GM21723 (cell line): Measurements from ENCODE around the gene LEMD3.
A peak's percentile ranks its signal among the peaks of the same experiment; 100 is the strongest.

Experiments
- ATAC-seq: cut with Tn5 transposase; IDR thresholded peaks from one replicate; pipeline ENCODE4 v1.9.1; 2021; ENCODE audit warnings: mild to moderate bottlenecking, moderate library complexity; ENCODE audit not compliant: unreplicated experiment

The LEMD3 gene

DNA sequence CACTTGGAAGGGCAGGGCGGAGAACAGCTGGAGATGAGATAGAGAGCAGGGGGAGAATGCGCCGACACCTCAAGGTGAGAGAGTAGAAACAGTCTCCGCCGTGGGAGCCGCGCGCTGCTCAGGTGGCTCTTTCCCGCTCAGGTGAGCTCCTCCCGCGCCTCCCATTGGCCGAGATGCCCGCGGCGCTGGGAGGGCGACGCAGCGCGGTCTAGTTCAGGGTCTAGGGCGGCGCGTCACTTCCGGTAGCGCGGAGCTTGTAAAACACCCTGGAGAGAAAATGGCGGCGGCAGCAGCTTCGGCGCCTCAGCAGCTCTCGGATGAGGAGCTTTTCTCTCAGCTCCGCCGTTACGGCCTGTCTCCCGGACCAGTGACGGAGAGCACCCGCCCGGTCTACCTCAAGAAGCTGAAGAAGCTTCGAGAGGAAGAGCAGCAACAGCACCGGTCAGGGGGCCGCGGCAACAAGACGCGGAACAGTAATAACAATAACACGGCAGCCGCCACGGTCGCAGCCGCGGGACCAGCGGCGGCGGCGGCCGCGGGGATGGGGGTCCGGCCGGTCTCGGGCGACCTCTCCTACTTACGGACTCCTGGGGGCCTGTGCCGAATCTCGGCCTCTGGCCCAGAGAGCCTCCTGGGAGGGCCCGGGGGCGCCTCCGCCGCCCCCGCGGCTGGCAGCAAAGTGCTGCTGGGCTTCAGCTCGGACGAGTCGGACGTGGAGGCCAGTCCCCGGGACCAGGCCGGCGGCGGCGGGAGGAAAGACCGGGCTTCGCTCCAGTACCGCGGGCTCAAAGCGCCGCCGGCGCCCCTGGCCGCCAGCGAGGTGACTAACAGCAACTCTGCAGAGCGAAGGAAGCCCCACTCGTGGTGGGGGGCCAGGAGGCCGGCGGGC lies at the start of gene LEMD3:
LEMD3 (plus strand) TSS at position 264 of the 889 bp plus-strand sequence; CDS start at position 278, 14 bp downstream.
- peak; percentile 92 for ATAC-seq

DNA sequence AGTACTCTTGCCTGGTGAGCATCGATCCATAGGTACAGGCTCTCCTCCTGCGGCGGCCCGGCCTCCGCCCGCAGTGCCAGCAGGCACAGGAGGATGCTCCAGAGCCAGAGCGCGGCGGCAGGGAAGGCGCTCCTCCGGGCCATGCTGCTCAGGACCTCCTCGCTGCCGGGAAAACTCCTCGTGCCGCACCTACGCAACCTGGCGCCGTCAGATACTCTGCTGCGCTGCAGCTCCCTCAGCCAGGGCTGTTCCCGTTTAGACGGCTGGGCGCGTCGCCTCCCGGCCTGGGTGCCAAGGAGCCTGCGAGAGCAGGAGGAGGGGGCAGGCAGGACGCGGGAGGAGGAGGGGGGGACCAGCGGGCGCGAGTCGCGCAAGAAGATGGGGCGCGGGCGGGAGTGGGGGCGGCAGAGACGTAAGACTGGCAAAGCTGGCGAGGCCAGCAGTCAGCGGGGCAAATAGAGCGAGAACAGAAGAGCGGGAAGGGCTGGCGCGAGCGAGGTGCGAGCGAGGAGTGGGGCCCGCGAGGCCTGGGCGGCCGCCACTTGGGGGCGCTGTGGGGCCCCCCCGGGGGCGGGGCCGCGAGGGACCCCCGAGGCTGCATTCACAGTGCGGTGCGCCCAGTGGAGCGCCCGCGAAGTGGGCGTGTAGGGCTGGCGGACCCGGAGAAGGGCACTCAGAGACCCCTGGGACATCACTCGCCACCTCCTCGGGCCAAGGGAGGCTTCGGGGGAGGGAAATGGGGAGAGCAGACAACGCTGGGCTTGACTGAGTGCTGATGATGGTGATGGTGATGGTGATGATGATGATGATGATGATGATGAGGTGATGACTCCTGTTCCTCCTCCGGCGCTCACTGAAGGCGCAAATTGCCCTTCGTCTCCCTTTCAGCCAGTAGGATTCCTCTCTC lies 48.1 kb upstream of the LEMD3 start, which contains the start of gene WIF1:
WIF1 (minus strand) TSS at position 257 of the 907 bp plus-strand sequence; CDS start at position 143, 114 bp downstream.
- peak; percentile 75 for ATAC-seq

DNA sequence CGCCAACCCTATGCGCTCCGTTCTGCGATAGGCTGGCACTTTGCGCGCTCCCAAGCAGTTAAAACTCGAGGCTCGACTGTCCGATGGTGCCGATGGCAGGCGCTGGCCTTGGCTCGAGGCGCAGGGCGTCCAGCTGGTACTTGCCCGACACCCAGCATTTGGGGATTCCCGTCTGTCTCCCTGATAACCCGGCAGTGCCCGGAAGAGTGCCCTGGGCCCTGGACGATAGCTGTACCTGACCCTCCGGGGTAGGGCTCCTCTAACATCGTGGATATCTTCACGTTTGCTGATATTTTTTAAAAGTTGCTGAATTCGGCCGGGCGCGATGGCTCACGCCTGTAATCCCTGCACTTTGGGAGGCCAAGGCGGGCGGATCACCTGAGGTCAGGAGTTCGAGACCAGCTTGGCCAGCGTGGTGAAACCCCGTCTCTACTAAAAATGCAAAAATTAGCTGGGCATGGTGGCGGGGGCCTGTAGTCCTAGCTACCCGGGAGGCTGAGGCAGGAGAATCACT lies 47.4 kb upstream of the LEMD3 start:
- ATAC-seq = no peak

DNA sequence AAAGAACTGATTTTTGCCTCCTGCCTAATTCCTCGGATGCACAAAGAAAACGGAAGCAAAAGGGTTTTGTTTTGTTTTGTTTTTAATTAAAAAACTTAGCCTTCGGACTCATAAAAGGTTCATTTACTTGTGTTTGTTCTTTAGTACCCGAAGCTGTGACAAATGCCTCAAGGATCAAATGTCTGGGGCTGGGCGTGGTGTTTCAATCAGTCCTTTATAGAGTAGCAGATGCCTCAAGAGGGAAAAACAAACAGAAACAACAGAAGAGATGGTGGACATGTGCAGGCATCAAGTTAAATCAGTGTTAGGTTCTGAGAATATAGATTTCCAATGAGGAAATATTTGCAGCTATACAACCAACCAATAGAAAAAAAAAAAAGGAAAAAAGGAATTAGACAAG lies 46.7 kb upstream of the LEMD3 start:
- no peak for ATAC-seq

DNA sequence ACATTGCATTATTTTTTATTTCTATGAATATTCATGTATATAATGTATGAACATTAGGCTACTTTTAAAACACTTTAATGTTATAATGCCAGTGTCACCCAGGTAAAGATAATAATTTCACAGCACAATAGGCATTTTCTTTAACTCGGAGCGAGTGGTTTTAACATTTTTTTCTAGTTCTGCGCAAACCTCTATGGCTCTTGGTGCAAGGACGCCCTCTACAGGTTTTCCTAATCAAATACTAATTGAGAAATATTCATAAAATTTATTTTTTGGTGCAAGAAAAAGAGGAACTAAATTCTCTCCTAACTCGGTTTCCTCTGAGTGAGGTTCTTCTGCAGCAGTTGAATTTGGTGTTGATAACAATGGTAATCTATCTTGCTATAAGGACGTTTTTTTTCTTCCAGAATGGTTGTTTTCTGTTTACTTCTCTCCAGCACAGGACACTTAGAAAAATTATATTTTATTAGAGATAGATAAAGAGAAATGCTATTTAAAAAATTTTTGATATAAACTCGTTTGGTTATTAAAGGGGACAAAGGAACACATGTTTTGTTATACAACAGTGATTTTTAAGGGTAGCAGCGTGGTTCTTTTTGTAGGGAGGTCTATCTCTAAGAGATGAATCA lies 45.8 kb upstream of the LEMD3 start:
- no peak for ATAC-seq

DNA sequence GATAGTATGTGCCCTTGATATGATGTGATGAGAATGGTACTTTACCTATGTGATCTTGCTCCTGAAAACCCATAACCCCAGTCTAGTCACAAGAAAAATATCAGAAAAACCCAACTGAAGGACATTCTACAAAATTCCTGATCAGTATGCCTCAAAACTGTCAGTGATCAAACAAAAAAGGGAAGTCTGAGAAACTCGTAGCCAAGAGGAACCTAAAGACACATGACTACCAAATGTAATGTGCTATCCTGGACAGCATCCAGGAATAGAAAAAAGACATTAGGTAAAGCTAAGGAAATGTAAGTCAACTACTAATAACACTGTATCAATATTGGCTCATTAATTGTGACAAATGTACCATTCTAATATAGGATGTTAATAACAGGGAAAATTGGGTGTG lies 44.1 kb upstream of the LEMD3 start:
- ATAC-seq = no peak

DNA sequence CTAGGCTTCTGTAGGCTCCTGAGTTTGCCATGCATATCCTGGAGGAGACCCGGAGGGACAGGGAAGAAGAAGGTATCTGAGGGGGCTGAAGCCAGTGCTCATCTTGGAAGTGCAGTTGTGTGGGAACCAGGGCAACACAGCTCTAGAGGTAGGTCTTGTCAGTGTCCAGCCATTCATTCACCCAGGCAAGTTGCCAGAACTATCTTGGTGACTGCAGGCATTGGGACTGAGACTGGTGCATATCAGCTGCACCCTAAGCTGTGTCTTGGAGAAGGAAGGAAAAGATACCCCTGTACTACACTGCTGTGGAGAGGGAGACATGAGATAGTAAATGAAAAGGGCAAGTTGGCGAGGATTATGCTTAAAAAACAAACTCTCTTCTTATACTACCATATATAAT lies 43.4 kb upstream of the LEMD3 start:
- ATAC-seq = no peak

DNA sequence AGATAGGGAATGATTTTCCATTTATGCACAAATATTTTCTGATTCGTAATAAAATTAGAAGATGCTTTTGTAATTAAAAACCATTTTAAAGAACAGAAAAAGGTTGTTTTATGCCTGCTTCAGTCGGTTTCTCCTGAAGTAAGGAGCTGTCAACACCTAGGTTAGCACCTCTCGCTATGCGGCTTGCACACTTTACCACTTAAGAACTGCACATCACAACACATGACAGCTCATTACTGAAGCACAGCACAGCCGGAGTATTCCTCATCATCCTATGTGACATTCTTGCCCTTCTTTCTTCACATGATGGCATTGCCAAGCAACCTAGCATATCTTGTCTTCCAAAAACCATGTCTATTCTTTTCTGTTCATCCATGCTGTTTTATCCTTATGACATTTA lies 42.9 kb upstream of the LEMD3 start:
- no peak for ATAC-seq

DNA sequence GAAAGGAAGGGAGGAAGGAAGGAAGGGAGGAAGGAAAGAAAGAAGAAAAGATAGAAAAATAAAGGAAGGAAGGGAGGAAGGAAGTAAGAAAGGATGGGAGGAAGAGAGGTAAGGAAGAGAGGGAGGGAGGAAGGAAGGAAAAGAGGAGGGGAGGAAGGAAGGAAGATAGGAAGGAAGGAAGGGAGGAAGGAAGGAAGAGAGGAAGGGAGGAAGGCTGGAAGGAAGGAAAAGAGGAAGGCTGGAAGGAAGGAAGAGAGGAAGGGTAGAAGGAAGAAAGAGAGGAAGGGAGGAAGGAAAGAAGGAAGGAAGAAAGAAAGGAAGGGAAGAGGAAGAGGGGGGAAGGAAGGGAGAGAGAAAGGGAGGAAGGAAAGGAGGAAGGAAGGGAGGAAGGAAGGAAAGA lies 35.5 kb upstream of the LEMD3 start:
- ATAC-seq = no peak

DNA sequence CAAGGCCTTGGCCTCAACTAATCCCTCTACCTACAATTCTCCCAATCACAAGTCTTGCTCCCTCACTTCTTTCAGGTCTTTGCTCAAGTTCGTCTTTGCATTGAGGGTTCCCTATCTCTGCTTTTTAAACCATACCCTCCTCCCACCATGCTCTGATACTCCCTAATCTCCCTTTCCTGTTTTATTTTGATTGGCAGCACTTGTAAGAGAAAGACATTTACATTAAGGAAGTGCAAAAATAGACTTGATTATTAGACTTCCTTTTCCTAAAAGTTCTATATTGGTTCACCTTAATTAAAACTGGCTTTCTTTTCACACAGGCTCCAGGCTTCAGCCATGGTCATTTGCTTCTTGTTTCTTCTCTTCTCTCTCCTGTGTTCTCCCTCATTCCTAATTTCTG lies 30.0 kb upstream of the LEMD3 start:
- ATAC-seq = no peak

DNA sequence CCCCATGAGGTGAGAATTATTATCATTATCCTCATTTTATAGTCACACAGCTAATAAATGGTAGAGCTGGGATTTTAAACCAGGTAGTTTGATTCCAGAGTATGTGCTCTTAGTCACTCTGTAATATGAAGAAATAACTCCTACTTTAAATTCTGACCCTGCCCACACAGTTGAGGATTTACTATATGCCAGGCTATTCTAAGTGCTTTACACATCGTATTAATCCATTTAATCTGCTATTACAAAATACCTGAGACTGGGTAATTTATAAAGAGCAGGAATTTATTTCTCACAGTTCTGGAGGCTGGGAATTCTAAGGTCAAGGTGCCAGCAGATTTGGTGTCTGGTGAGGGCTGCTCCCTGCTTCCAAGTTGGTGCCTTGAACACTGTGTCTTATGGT lies 28.6 kb upstream of the LEMD3 start:
- ATAC-seq = no peak

DNA sequence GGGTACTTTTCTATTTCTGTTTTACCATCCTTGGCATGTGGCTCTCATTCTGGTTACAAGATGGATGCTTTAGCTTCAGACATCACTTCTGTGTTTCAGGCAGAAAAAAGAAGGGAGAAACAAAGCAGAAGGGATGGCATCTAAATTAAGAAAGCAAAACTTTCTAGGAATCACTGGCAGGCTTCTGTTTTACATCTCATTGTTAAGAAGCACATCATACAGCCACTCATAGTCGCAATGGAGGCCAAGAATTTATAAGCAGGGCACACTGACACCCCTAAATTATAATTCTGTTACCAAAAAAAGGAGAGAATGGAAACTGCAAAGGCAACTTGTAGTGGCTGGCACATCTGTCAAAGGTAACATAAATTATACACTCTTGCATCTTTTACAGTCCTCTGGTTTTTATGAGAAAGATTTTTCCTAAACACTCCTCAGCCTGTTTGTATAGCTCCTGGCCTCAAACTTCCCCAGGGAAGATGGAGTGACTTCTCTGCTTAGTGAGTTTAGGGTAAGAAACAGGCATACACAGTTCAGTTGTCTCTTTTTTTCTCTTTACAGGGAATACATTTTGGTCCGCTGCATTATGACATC lies 22.0 kb upstream of the LEMD3 start:
- ATAC-seq = no peak

DNA sequence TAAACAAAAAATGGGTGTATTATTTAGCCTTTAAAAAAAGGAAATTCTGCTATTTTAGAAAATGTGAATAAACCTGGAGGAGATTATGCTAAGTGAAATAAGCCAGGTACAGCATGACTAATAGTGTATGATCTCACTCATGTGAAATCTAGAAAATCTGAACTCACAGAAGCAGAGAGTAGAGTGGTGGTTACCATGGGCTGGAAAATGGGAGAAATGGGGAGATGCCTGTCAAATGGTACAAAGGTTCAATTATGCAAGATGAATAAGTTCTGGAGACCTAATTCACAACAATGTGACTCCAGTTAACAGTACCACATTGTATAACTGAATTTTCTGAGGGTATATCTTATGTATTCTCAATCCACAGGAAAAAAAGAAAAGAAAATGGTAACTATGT lies 17.4 kb upstream of the LEMD3 start:
- no peak for ATAC-seq

DNA sequence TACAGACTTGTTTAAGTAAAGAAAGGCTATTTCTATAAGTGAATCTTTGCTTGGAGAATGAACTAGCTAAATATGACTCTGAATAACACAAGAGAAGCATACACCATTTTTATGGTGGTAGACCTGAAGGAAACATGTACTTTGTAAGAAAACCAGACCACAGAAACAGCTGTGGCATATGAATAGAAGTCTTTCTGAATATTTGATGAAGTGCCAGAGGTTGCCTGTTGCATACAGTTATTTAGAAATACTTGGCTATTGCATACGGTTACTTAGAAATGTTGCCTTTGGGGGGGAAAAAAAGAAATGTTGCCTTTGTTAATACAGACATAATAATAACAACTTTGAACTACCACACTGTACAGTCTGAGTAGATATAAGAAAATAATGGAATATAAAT lies 16.8 kb upstream of the LEMD3 start:
- ATAC-seq = no peak

DNA sequence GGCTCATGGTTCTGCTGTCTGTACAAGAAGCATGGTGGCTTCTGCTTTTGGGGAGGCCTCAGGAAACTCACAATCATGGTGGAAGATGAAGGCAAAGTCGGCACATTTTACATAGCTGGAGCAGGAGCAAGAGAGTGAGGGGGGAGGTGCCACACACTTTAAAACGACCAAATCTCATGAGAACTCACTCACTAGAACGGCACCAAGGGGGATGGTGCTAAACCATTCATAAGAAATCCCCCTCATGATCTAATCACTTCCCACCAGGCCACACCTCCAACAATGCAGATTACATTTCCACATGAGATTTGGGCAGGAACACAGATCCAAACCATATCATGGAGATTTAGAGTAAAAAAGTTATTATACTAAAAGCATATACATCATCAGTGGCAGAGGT lies 13.6 kb upstream of the LEMD3 start:
- peak; percentile 27 for ATAC-seq

DNA sequence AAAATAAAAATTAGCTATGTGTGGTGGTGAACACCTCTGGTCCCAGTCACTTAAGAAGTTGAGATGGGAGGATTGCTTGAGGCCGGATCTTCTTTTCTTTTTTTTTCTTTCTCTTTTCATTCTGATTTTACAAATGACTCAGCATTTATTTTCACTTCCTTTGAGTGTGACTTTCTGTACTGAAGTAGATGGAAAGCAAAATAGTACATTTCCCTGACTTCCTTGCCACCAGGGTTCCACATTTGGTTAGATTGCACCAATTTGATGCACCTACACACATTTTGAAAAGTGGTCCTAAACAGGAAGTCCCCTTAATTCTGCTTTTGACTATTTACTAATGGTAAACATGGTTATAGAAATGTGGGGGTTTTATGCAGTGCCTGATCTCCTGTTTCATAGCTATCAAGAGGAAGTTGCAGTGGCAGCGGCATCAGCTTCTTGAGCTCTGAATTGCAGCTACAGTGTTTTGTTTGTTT lies 13.0 kb upstream of the LEMD3 start:
- peak; percentile 92 for ATAC-seq

DNA sequence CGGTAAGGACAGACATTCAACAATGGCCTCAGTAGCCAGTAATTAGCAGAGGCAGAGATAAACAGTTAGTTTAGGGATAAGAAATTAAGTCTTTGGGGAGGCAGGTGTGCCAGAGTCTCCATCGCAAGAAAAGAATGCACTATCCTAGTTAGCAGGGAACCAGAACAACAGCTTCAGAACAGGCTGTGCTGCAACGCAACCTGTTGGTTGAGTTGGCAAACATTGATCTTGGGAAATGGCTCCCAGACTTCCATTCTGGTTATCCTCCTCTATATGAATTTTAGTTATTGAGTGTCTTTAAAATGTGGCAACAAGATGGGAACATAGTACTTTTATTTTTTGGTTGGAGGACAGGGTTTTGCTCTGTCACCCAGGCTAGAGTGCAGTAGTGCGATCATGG lies 12.3 kb upstream of the LEMD3 start:
- no peak for ATAC-seq

DNA sequence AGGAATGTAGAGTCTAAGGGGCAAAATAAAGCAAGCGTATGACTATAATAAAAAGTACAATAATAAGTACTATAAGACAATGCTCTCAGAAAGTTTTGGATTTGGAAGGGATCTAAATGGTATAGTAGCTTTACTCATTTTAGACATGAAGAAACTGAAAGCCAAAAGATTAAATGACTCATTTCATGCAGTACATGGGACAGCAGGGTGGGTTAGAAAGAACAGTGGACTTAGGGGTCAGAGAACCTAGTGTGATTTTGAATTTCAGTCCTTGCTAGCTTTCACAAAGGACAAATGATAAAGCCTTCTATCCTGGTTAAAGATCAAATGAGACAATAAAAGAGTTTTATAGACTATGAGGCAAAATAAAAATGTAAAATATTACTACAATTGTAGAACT lies 6.8 kb upstream of the LEMD3 start:
- ATAC-seq = peak; percentile 63

DNA sequence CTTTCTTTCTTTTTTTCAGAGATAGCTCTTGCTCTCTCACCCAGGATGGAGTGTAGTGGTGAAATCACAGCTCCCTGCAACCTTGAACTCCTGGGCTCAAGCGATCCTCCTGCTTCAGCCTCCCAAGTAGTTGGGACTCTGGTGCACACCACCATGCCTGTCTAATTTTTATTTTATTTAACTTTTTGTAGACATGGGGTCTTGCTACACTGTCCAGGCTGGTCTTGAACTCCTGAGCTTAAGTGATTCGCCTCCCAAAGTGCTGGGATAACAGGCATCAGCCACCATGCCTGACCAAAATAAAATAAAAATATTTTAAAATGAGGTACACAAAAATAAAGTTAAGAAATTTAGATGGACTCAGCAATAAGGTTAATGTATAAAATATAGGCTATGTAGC lies 5.1 kb upstream of the LEMD3 start:
- ATAC-seq = no peak

DNA sequence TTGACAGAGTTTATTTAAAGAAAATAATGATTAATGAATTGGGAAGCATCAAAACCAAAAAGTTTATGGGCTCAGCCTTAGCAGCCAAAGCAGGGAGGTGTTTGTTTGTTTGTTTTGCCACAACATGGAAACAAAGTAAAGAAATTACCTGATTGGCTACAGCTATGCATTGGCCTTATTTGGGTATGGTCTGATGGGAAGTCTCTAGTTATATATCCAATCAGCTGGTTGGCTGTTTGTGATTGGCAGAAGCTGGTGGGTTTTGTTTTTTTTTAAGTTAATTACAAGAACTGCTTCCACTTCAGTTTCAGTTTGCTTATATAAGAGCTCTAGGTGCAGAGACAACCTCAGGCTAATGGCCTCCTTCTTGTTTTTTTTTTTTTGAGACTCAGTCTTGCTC lies 4.6 kb upstream of the LEMD3 start:
- ATAC-seq = no peak
